Activated T-cell treated with anti-CD3 and anti-CD28 coated beads for 4 hours (primary cell): ENCODE results near the gene CP.
"Not testable (repeated sequence)": the region's sequence is repeated elsewhere in the genome, so short reads cannot be mapped to it uniquely, and the experiment has no call there.

Source experiments
- DNase-seq: peaks from one replicate; pipeline ENCODE4 v3.0.0-alpha.2; 2020

Gene CP

GRCh38 chr3:149226776-149227175, 5.1 kb upstream of the CP start:
- DNase-seq = no peak

- no peak for DNase-seq
Observed at GRCh38 chr3:149224736-149225594, 3.3 kb upstream of the CP start.

- DNase-seq = no peak
Observed at GRCh38 chr3:149223461-149223820, 1.8 kb upstream of the CP start.

- not testable (repeated sequence) for DNase-seq
Observed at GRCh38 chr3:149219380-149220121, 2.1 kb downstream of the CP start.

- DNase-seq = no peak
Observed at GRCh38 chr3:149217347-149217746, 4.3 kb downstream of the CP start.

GRCh38 chr3:149216193-149216869, 5.3 kb downstream of the CP start:
- DNase-seq = no peak

- no peak for DNase-seq
Observed at GRCh38 chr3:149215515-149215914, 6.1 kb downstream of the CP start.

GRCh38 chr3:149214702-149215101, 6.9 kb downstream of the CP start:
- no peak for DNase-seq

- no peak for DNase-seq
Observed at GRCh38 chr3:149212386-149212785, 9.2 kb downstream of the CP start.

GRCh38 chr3:149209431-149209830, 12.2 kb downstream of the CP start:
- no peak for DNase-seq

GRCh38 chr3:149207475-149207874, 14.2 kb downstream of the CP start:
- no peak for DNase-seq

- no peak for DNase-seq
Observed at GRCh38 chr3:149204390-149204991, 17.1 kb downstream of the CP start.

- DNase-seq = no peak
Observed at GRCh38 chr3:149203758-149204157, 17.9 kb downstream of the CP start.

GRCh38 chr3:149199474-149199873, 22.2 kb downstream of the CP start:
- DNase-seq = no peak

GRCh38 chr3:149198611-149199010, 23.0 kb downstream of the CP start:
- no peak for DNase-seq

- DNase-seq = no peak
Observed at GRCh38 chr3:149197669-149198068, 24.0 kb downstream of the CP start.

GRCh38 chr3:149196805-149197592, 24.6 kb downstream of the CP start:
- not testable (repeated sequence) for DNase-seq

GRCh38 chr3:149195221-149195620, 26.4 kb downstream of the CP start:
- DNase-seq = no peak

GRCh38 chr3:149188494-149188893, 33.1 kb downstream of the CP start:
- no peak for DNase-seq

GRCh38 chr3:149186721-149187120, 34.9 kb downstream of the CP start:
- no peak for DNase-seq

- DNase-seq = no peak
Observed at GRCh38 chr3:149186219-149186618, 35.4 kb downstream of the CP start.

- no peak for DNase-seq
Observed at GRCh38 chr3:149181182-149181581, 40.4 kb downstream of the CP start.
